ENCODE data around the gene SERPINH1. TPM values are rescaled to one million over a fixed set of nuclear protein-coding genes. Genes with fewer than 3 reads are reported as not detected.

The SERPINH1 gene
- total RNA-seq, 4 donors from 2014 or later = 102 to 167 (median 143) TPM

GRCh38 chr11:75598264-75598663 lies 36.2 kb downstream of the SERPINH1 start:
- Histone ChIP-seq H3K27ac (no peak overlapping the region), H3K27me3 (no peaks in the 10 kb centered on the region), H3K9me3 (no peaks in the 10 kb centered on the region), H3K4me3 (replicated peaks in 1 of 3) (no peak overlapping the region), H3K4me1 (no peaks in the 10 kb centered on the region), H3K36me3 (no peaks in the 10 kb centered on the region)
- intact Hi-C loops (cut with DNase I) = no loop called here
- TF ChIP-seq POLR2A (IDR thresholded peaks at IDR 0.05) (no peak), CTCF (IDR thresholded peaks at IDR 0.05) (no peak)
- no peak for DNase-seq

DNA sequence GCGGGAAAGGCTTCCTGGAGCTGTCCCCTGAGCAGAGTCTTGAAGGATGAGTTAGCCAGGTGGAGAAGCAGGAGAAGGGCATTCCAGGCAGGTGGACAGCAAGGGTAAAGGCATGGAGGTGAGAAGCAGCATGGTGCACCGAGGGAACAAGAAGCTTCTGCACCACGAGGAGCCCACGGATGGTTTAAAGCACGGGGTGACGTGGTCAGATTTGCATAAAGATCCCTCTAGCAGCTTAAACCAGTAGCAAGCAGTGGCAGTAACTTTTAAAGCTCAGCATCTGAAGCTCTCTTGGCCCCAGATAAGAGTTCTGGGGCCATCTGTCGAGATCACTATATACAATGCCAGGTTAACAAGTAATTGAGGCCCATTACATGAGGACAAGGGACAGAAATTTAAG lies 36.8 kb downstream of the SERPINH1 start:
- H3K4me1 ChIP-seq = peaks cover 0 to 3% of the 10 kb centered on the region in 2 donors
- no peak overlapping the region for H3K27ac ChIP-seq
- WGBS, 2 donors = 96 to 97% methylated on average over 7 of the region's 7 CpGs
- intact Hi-C loops (cut with DNase I) = no loop called here
- TF ChIP-seq CTCF (IDR thresholded peaks at IDR 0.05) (no peak), POLR2A (IDR thresholded peaks at IDR 0.05) (no peak)
- H3K9me3 ChIP-seq = no peaks in the 10 kb centered on the region
- no peak overlapping the region for H3K4me3 ChIP-seq (replicated peaks in 1 of 3)
- no peaks in the 10 kb centered on the region for H3K27me3 ChIP-seq
- no peak for DNase-seq
- H3K36me3 ChIP-seq = no peaks in the 10 kb centered on the region

DNA sequence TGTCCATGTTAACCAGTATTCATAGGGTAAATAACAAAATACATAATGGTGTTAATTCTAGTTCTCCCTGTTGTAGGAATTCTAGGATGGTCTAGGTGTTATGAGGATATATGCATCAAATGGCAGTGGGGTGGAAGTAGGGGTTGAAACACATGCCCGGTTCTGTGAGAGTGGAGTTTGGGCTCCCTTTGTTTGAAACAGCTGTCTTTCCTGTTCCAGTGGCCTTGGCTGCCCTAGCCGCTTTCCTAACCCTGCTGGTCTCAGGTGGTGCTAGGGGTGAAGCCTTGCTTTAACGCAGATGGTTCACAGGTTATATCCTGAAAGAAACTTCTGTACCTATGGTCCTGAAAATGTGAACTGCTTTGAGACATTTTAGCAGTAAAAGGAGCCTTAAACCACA lies 38.3 kb downstream of the SERPINH1 start:
- no peak overlapping the region for H3K27ac ChIP-seq
- intact Hi-C loops (cut with DNase I) = no loop called here
- DNase-seq = no peak
- H3K36me3 ChIP-seq = no peaks in the 10 kb centered on the region
- 86 to 93% methylated on average over 3 of the region's 3 CpGs for WGBS, 2 donors
- TF ChIP-seq POLR2A (IDR thresholded peaks at IDR 0.05) = no peak
- no peak for TF ChIP-seq CTCF (IDR thresholded peaks at IDR 0.05)
- no peak overlapping the region for H3K4me3 ChIP-seq (replicated peaks in 1 of 3)
- H3K4me1 ChIP-seq = peaks cover 0 to 3% of the 10 kb centered on the region in 2 donors
- H3K9me3 ChIP-seq = no peaks in the 10 kb centered on the region
- H3K27me3 ChIP-seq = no peaks in the 10 kb centered on the region

- TF ChIP-seq POLR2A (IDR thresholded peaks at IDR 0.05) = no peak
- no peak for TF ChIP-seq CTCF (IDR thresholded peaks at IDR 0.05)
- H3K4me3 ChIP-seq (replicated peaks in 1 of 3) = no peak overlapping the region
- intact Hi-C loops (cut with DNase I) = no loop called here
- no peaks in the 10 kb centered on the region for H3K9me3 ChIP-seq
- H3K27ac ChIP-seq = no peak overlapping the region
- H3K36me3 ChIP-seq = no peaks in the 10 kb centered on the region
- 89 to 94% methylated on average over 7 of the region's 7 CpGs for WGBS, 2 donors
- H3K27me3 ChIP-seq = no peaks in the 10 kb centered on the region
- no peak for DNase-seq
- peaks cover 0 to 3% of the 10 kb centered on the region in 2 donors for H3K4me1 ChIP-seq
Measured at GRCh38 chr11:75601494-75601893, 39.4 kb downstream of the SERPINH1 start.

- Histone ChIP-seq H3K27ac (no peak overlapping the region), H3K4me3 (replicated peaks in 1 of 3) (no peak overlapping the region), H3K4me1 (peaks cover 0 to 3% of the 10 kb centered on the region in 2 donors), H3K27me3 (no peaks in the 10 kb centered on the region), H3K36me3 (no peaks in the 10 kb centered on the region), H3K9me3 (no peaks in the 10 kb centered on the region)
- WGBS, 2 donors = 77 to 83% methylated on average over 8 of the region's 8 CpGs
- intact Hi-C loops (cut with DNase I) = no loop called here
- no peak for DNase-seq
- TF ChIP-seq CTCF (IDR thresholded peaks at IDR 0.05) (no peak), POLR2A (IDR thresholded peaks at IDR 0.05) (no peak)
Measured at GRCh38 chr11:75602951-75603350, 40.9 kb downstream of the SERPINH1 start.
